Endothelial cell of umbilical vein (primary cell): ENCODE data around the gene CHSY1. TPM values are rescaled to one million over a fixed set of nuclear protein-coding genes. Genes with fewer than 3 reads are reported as not detected.

Experiments
- BruUV-seq: library from RNA; stranded (reverse); fragments of 400-500 nt; replicated peaks from 2 replicates; lab custom pipeline; 2021; lab: Mats Ljungman, UMichigan
- CTCF ChIA-PET: fragments of 300-600, 350-600 bp; sonication (Branson Sonifier 250); formaldehyde crosslinking; loops from one replicate; lab custom pipeline; 2021; ENCODE audit warnings: antibody characterized with exemption, inconsistent platforms; lab: Charles Lee
- POLR2A ChIA-PET: fragments of 300-600, 350-600 bp; sonication (Branson Sonifier 250); formaldehyde crosslinking; loops from one replicate; lab custom pipeline; 2021; ENCODE audit warnings: antibody characterized with exemption, inconsistent platforms; lab: Charles Lee
- DNase-seq: peaks from one replicate; pipeline ENCODE4 v3.0.0-alpha.2; 2011; ENCODE audit warnings: low read depth, low spot score
- FAIRE-seq: peaks from 2 replicates; lab custom pipeline; 2011; peaks lifted over from hg19 to GRCh38; lab: Jason Lieb, UNC
- H2AFZ ChIP-seq: 2 replicates; pipeline ENCODE4 v1.6.0; 2012; ENCODE audit warnings: low read depth, low read length, control low read depth, inconsistent platforms
- H3K27ac ChIP-seq: 2 replicates; pipeline ENCODE4 v1.5.1; 2011; ENCODE audit warnings: low read depth, mild to moderate bottlenecking, control low read depth, low read length, moderate library complexity; ENCODE audit not compliant: insufficient read depth
- H3K27me3 ChIP-seq, 2 experiments: 2 replicates each; pipeline versions ENCODE4 v1.6.0 to v1.6.1; 2011; ENCODE audit warnings: low read length in 2 of 2, mixed read lengths in 1 of 2; ENCODE audit not compliant: control insufficient read depth in 2 of 2, insufficient read depth in 2 of 2
- H3K36me3 ChIP-seq, 2 experiments: 2 replicates in 1 of 2; 3 replicates in 1 of 2; pipeline ENCODE4 v1.5.1; 2011; ENCODE audit warnings: low read length in 2 of 2, mild to moderate bottlenecking in 1 of 2, moderate library complexity in 1 of 2; ENCODE audit not compliant: control insufficient read depth in 2 of 2, insufficient read depth in 2 of 2; ENCODE audit errors: extremely low read depth in 1 of 2
- H3K4me1 ChIP-seq: 3 replicates; pipeline ENCODE4 v1.5.1; 2011; ENCODE audit warnings: mild to moderate bottlenecking, low read length; ENCODE audit not compliant: control insufficient read depth, insufficient read depth; ENCODE audit errors: extremely low read depth
- H3K4me2 ChIP-seq: 2 replicates; pipeline ENCODE4 v1.6.1; 2011; ENCODE audit warnings: low read length, control low read depth, mixed read lengths; ENCODE audit not compliant: insufficient read depth
- H3K4me3 ChIP-seq, 3 experiments: fragments of 200-600 bp in 1 of 3; sonication (generic), shearing (Covaris generic) in 1 of 3; replicated peaks in 1 of 3; 2 replicates each; pipeline ENCODE4 v1.5.1; 2011 to 2016; ENCODE audit warnings: control low read depth in 3 of 3, low read length in 3 of 3, mild to moderate bottlenecking in 2 of 3, inconsistent platforms in 1 of 3, low read depth in 1 of 3, moderate library complexity in 1 of 3; ENCODE audit not compliant: insufficient read depth in 1 of 3
- H3K79me2 ChIP-seq: 2 replicates; pipeline ENCODE4 v1.6.0; 2012; ENCODE audit warnings: low read length, inconsistent platforms; ENCODE audit not compliant: control insufficient read depth, insufficient read depth
- H3K9ac ChIP-seq: replicated peaks from 2 replicates; pipeline ENCODE3; 2011; ENCODE audit warnings: low read length, control low read depth; ENCODE audit not compliant: insufficient read depth; ENCODE audit errors: extremely low read depth
- H3K9me1 ChIP-seq: replicated peaks from 3 replicates; pipeline ENCODE4 v1.6.0; 2011; ENCODE audit warnings: mild to moderate bottlenecking, low read length; ENCODE audit not compliant: control insufficient read depth, insufficient read depth; ENCODE audit errors: extremely low read depth
- H3K9me3 ChIP-seq: replicated peaks from 2 replicates; pipeline ENCODE4 v1.5.1; 2012; ENCODE audit warnings: low read length, inconsistent platforms; ENCODE audit not compliant: control insufficient read depth, insufficient read depth
- H4K20me1 ChIP-seq: replicated peaks from 2 replicates; pipeline ENCODE3; 2011; ENCODE audit warnings: mild to moderate bottlenecking, low read length; ENCODE audit not compliant: control insufficient read depth, insufficient read depth; ENCODE audit errors: extremely low read depth
- CTCF ChIP-seq, 2 donors: IDR thresholded peaks; 1 replicate in 1 of 2; 2 replicates in 1 of 2; pipeline ENCODE4 v1.5.1; 2011; ENCODE audit warnings: low read length in 2 of 2, mild to moderate bottlenecking in 2 of 2, moderate library complexity in 2 of 2, control low read depth in 1 of 2, inconsistent platforms in 1 of 2, low read depth in 1 of 2; ENCODE audit not compliant: insufficient read depth in 1 of 2; ENCODE audit errors: extremely low read depth in 1 of 2
- EZH2 ChIP-seq: IDR thresholded peaks from 2 replicates; pipeline ENCODE4 v1.6.1; 2012; ENCODE audit warnings: borderline replicate concordance, low read depth, mild to moderate bottlenecking, moderate library complexity, low read length, inconsistent platforms; ENCODE audit not compliant: severe bottlenecking
- FOS ChIP-seq: IDR thresholded peaks from 2 replicates; pipeline ENCODE4 v1.6.1; 2011; ENCODE audit warnings: mild to moderate bottlenecking, low read length, moderate library complexity, borderline replicate concordance; ENCODE audit not compliant: insufficient read depth
- GATA2 ChIP-seq: IDR thresholded peaks from 2 replicates; pipeline ENCODE4 v1.7.0; 2011; ENCODE audit warnings: low read depth, mild to moderate bottlenecking, moderate library complexity, mixed read lengths, low read length; ENCODE audit not compliant: insufficient read length, insufficient read depth
- JUN ChIP-seq: IDR thresholded peaks from 2 replicates; pipeline ENCODE4 v1.6.1; 2011; ENCODE audit warnings: borderline replicate concordance, low read depth; ENCODE audit not compliant: insufficient read length, insufficient read depth
- MAX ChIP-seq: IDR thresholded peaks from 2 replicates; pipeline ENCODE4 v1.6.1; 2011; ENCODE audit not compliant: insufficient read depth, insufficient read length
- MYC ChIP-seq: IDR thresholded peaks from one replicate; pipeline ENCODE4 v1.6.1; 2011; ENCODE audit warnings: mild to moderate bottlenecking, low read depth, low read length
- POLR2A ChIP-seq: IDR thresholded peaks from 2 replicates; pipeline ENCODE4 v1.6.1; 2012; ENCODE audit warnings: low read depth, mild to moderate bottlenecking, control low read depth, low read length
- POLR2AphosphoS5 ChIP-seq: IDR thresholded peaks from 2 replicates; pipeline ENCODE4 v1.6.1; 2012; ENCODE audit warnings: low read depth, mild to moderate bottlenecking, control low read depth, low read length, moderate library complexity; ENCODE audit not compliant: insufficient read depth
- dilution Hi-C: fragments of 300-500 bp; cut with MboI; formaldehyde crosslinking; loops from one replicate; pipeline ENCODE4 v1.15.0; 2019; ENCODE audit warnings: low sequenced_read_pairs; ENCODE audit not compliant: extremely low pct_ligation_motif_present
- intact Hi-C: fragments of 100-400 bp; cut with micrococcal nuclease; formaldehyde crosslinking; loops from one replicate; pipeline ENCODE4 v1.10.0; 2022
- polyA plus RNA-seq, 4 experiments: library from polyadenylated mRNA; depleted of rRNA in 3 of 4; stranded (reverse) in 3 of 4; unstranded in 1 of 4; fragments of >200 nt; gene quantifications; 2 replicates each; pipeline versions ENCODE4 v1.2.1 to v1.2.3, GENCODE V29; 2011 to 2012; ENCODE audit warnings: missing spikeins in 1 of 4
- total RNA-seq: library from RNA; stranded (reverse); gene quantifications from 2 replicates; pipeline ENCODE4 v1.2.3, GENCODE V29; 2021

Gene CHSY1
- total and polyA plus RNA-seq, 2 donors (not counting 3 experiments of a cell fraction or from before 2014, with no cell fraction given) = 23.7 to 50.8 TPM

GRCh38 chr15:101142711-101143110 is 109.1 kb downstream of the CHSY1 start:
- Histone ChIP-seq H3K4me1 (no peaks in the 10 kb centered on the region), H3K9me3 (no peaks in the 10 kb centered on the region), H3K9me1 (no peaks in the 10 kb centered on the region), H3K79me2 (no peaks in the 10 kb centered on the region), H3K27me3 (no peaks in the 10 kb centered on the region), H3K27ac (no peak overlapping the region), H3K9ac (no peak overlapping the region), H4K20me1 (no peaks in the 10 kb centered on the region), H3K4me3 (no peak overlapping the region), H3K36me3 (no peaks in the 10 kb centered on the region), H3K4me2 (no peak overlapping the region), H2AFZ (no peak overlapping the region)
- FAIRE-seq (no peak), DNase-seq (no peak)
- POLR2A ChIA-PET = no interaction called here
- dilution Hi-C loops (no loop called here), intact Hi-C loops (no loop called here)
- no TSS peak for BruUV-seq
- CTCF ChIA-PET = interaction anchor here (1.3 kb wide), 1 partner anchor 11 kb away, joined by 4 read pairs; no protein-coding TSS in a partner anchor
- TF ChIP-seq CTCF (IDR thresholded peaks at IDR 0.05; ENCODE audit: extremely low read depth in 1 of 2, insufficient read depth in 1 of 2, low read depth in 1 of 2, low read length in 2 of 2) = no peak
- TF ChIP-seq MAX = no peak
- no peak for TF ChIP-seq POLR2AphosphoS5
- no peak for TF ChIP-seq GATA2
- no peak for TF ChIP-seq JUN
- TF ChIP-seq MYC = no peak
- TF ChIP-seq EZH2 = no peak
- no peak for TF ChIP-seq POLR2A
- TF ChIP-seq FOS = no peak
